ENCODE data around the gene RIT1. TPM values are rescaled to one million over a fixed set of nuclear protein-coding genes. Genes with fewer than 3 reads are reported as not detected.

The RIT1 gene, protein sequence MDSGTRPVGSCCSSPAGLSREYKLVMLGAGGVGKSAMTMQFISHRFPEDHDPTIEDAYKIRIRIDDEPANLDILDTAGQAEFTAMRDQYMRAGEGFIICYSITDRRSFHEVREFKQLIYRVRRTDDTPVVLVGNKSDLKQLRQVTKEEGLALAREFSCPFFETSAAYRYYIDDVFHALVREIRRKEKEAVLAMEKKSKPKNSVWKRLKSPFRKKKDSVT
- 128 TPM for total RNA-seq

DNA sequence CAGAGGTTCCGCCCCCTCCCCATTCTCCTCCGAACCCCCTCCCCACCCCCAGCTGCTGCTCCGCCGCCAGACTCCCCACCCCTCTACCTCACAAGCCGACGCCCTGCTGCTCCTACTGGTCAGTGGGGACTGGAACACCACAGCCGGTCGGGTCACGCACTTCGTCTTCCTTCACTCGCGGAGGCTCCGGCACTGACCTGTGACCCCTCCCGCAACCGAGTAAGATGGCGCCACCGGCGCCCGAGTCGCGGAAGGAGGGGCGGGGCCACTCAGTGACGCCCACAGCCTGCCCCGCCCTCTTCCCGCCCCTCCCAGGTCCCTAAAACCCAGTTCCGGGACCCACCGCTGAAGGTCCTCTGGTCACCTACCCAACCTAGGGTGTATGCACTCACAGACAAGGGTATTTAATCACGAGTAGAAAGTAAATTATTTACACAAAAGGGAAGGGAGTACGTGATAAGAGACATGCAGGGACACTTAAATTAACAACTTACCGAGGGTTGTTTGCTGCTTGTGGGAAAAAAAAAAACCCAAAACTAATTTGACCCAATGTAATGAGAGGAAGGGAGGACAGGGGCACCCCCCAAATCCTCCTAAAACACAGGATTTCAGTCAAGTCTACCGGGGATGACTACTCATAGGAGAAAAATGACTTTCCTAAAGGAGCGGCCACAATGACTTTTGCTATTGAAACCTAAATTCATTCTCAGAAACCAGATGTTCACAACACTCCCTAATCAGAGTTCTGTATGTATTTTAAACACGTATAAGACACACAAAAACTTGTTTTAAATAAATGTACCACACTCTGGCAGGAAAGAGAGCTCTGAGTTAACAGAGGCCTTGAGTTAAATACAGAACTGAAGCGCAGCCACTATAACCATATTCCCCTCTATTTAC, at the start of gene RIT1:
Gene RIT1 (minus strand): TSS at position 194 of the 900 bp plus-strand sequence. CDS start 588 bp downstream, outside the sequence.
- no peaks in the 10 kb centered on the region for H3K27me3 ChIP-seq (ENCODE audit: insufficient read depth, low read length)
- H3K4me3 ChIP-seq (ENCODE audit: low read length): peak within 1 kb of the TSS; percentile 88
- H3K4me1 ChIP-seq (ENCODE audit: insufficient read depth, low read length): peaks cover 25% of the 10 kb centered on the region
- no peaks in the 10 kb centered on the region for H3K9me3 ChIP-seq (ENCODE audit: low read depth, low read length)

DNA sequence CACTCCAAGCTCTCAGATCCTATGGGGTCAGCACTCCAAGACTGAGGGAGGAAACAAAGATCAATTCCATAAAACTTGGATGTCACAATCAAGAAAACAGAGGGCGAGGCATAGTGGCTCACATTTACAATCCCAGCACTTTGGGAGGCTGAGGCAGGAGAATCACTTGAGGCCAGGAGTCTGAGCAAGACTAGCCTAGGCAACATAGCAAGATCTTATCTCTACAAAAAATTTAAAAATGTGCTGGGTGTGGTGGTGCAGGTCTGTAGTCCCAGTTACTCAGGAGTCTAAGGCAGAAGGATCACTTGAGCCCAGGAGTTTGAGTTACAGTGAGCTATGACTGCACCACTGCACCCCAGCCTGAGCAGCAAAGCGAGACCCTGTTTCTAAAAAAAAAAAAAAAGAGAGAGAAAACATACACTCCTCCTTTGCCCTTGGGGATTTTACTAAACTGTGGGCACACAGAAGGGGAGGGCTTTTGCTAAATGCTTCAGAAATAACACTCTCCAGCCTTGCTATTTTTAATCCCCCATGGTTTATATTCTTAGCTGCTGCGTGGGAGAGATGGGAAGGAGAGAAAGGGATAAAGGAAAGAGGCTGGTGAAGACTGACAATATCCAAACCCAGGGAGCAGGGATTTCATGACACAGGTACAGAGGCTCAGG, 49.1 kb upstream of the RIT1 start:
- H3K4me1 ChIP-seq (ENCODE audit: insufficient read depth, low read length): peaks cover 47% of the 10 kb centered on the region
- H3K4me3 ChIP-seq (ENCODE audit: low read length): no peak overlapping the region
- no peaks in the 10 kb centered on the region for H3K27me3 ChIP-seq (ENCODE audit: insufficient read depth, low read length)
- H3K9me3 ChIP-seq (ENCODE audit: low read depth, low read length): no peaks in the 10 kb centered on the region

DNA sequence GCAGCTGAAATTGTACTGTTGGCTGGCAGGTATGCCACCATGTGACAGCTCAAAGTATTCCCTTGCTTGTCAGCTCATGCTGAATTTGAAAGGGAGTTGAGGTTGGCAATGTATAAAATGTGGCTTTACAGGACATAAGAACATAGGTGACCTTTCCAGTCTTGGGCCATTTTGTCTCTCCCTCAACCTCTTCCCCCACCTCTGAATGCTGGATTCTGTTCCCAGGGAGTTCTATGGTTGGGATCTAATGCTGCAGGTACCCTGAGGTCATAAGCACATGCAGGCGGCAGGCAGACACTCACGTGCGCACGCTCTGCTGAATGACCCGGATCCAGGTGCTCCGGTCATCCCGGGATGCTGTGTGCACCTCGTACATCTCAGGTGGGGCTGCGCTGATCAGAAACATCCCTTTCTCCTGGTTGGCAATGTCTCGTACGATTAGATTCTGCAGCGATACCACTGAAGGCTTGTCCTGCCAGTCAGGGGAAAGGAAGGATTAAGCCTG, 46.3 kb upstream of the RIT1 start:
- Histone ChIP-seq H3K9me3 (ENCODE audit: low read depth, low read length) (no peaks in the 10 kb centered on the region), H3K4me1 (ENCODE audit: insufficient read depth, low read length) (peaks cover 27% of the 10 kb centered on the region), H3K27me3 (ENCODE audit: insufficient read depth, low read length) (no peaks in the 10 kb centered on the region), H3K4me3 (ENCODE audit: low read length) (no peak overlapping the region)

DNA sequence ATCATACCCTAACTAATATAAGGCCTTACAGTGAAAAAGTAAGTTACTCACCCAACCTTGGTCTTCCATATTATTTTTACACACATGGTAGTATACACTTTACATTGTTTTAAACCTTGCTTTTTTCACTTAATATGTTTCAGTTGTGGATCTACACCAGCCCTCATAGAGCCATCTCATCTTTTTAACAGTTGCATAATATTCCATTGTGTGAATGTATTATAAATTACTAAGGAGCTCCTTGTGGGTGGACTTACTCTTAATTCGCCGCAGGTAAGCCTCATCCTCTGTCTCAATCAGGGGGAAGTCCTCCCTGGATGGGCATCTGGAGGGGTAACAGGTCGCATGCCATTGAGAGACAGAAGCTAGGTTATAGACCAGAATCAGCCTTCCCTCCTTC, 43.5 kb upstream of the RIT1 start:
- no peak overlapping the region for H3K4me3 ChIP-seq (ENCODE audit: low read length)
- H3K4me1 ChIP-seq (ENCODE audit: insufficient read depth, low read length): no peaks in the 10 kb centered on the region
- H3K9me3 ChIP-seq (ENCODE audit: low read depth, low read length): no peaks in the 10 kb centered on the region
- H3K27me3 ChIP-seq (ENCODE audit: insufficient read depth, low read length): no peaks in the 10 kb centered on the region

DNA sequence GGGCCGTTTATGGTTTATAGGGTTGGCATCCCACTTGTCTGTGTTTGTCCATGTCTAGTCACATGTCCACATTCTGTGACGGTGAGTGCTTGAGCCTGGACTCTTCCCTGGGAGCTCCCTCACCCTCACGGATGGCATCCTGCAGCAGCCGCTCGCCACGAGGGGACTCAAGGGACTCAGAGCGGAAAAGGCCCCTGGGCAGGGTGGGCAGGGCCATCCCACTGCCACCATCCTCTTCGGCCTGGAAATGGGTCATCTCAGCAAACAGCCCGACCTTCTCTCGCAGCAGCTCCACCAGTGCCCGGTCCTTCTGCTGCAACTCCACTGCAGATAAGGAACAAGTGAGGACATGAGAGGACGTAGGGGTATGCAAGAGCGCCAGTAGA, 41.3 kb upstream of the RIT1 start:
- H3K4me3 ChIP-seq (ENCODE audit: low read length): no peak overlapping the region
- H3K27me3 ChIP-seq (ENCODE audit: insufficient read depth, low read length): no peaks in the 10 kb centered on the region
- peaks cover 2% of the 10 kb centered on the region for H3K4me1 ChIP-seq (ENCODE audit: insufficient read depth, low read length)
- H3K9me3 ChIP-seq (ENCODE audit: low read depth, low read length): no peaks in the 10 kb centered on the region

DNA sequence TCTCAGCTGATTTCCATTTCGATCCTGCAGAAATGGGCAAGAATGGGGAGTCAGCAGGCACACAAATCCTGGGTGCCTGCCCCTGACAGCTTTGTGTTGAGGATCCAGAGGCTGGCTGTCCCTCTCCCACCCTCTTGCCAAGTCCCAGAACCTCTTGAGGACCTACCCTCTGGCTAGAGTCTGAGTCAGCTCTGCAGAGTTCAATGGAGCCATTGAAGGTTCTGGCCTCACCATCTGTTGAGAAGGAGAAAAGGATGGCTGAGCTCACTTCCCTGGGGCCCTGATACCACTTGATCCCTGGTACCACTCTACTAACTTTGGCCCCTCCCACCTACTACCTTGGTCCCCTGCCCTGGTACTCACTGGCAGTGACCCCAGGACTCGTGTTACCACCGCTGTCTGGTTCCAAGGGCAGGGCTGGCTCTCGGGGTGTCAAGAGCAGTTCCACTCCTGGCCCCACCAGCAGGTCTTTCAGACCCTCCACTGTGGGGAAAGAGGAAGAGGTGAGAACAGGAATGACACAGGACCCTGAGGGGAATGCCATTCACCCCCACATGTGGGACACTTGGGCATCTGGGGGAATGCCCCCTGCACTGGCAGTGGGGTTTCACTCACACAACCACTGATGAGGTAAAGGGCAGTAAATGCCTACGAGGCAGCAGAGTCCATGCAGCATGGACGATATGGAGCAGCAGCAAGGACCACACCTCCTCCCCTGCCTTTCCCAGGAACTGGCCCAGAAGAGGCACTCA, 40.8 kb upstream of the RIT1 start:
- no peak overlapping the region for H3K4me3 ChIP-seq (ENCODE audit: low read length)
- H3K9me3 ChIP-seq (ENCODE audit: low read depth, low read length): no peaks in the 10 kb centered on the region
- no peaks in the 10 kb centered on the region for H3K27me3 ChIP-seq (ENCODE audit: insufficient read depth, low read length)
- H3K4me1 ChIP-seq (ENCODE audit: insufficient read depth, low read length): peaks cover 8% of the 10 kb centered on the region

DNA sequence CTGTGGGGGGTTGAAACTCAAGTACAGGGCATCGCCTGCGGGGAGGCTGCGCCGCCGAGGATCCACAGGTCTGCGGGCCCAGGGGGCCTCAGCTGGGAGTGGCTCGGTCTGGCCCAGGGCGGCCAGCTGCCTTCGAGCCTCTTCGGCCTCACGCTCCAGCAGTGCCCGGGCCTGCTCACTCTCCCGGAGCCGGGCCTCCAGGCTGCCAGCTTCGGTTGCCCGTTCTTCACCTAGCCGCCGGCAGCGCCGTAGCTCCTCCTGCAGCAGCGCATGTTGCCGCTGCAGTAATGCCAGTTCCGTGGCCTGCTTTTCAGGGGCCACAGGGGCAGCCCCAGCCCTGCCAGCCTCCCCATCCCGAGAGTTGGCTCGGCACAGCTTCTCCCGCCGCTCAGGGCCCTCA, 39.7 kb upstream of the RIT1 start:
- no peaks in the 10 kb centered on the region for H3K27me3 ChIP-seq (ENCODE audit: insufficient read depth, low read length)
- H3K4me1 ChIP-seq (ENCODE audit: insufficient read depth, low read length): peaks cover 19% of the 10 kb centered on the region
- no peak overlapping the region for H3K4me3 ChIP-seq (ENCODE audit: low read length)
- no peaks in the 10 kb centered on the region for H3K9me3 ChIP-seq (ENCODE audit: low read depth, low read length)

DNA sequence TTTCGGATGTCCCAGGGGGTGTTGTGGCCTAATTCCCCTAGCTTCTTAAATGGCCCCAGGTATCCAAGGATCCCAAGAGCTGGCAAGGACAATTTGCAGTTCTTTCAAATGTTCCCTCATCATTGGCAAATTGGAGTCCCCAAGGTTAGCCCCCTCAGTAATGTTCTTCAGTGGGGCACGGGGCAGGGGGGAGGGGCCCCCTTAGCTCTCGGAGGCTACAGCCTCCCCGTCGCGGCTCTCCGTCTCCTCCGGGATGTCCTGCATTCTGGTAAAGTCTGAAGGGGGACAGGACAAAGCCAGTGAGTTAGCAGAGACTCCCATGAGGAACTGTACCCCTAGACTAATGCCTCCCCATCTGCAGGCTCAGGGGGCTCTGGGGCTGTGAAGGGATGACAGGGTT, 36.6 kb upstream of the RIT1 start:
- peaks cover 50% of the 10 kb centered on the region for H3K4me1 ChIP-seq (ENCODE audit: insufficient read depth, low read length)
- no peaks in the 10 kb centered on the region for H3K9me3 ChIP-seq (ENCODE audit: low read depth, low read length)
- no peak overlapping the region for H3K4me3 ChIP-seq (ENCODE audit: low read length)
- H3K27me3 ChIP-seq (ENCODE audit: insufficient read depth, low read length): no peaks in the 10 kb centered on the region

DNA sequence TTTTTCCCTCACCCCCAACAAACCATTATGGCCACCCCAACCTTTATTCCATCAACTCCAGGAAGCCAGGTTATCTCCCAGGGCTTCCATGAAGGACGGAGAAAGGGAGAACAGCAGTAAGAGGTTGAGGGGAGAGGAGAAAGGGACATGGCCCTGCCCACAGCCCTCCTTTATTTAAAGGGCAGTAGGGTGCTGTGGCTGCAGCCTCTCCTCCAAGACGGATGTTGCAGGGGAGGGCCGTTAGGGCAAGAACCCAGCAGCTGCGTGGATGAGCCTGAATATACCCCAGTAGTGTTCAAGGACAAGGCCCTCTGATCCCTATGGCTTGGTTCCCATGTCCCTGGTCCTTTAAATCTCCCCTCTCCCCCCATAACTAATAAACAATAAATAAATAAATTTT, 36.1 kb upstream of the RIT1 start:
- no peak overlapping the region for H3K4me3 ChIP-seq (ENCODE audit: low read length)
- no peaks in the 10 kb centered on the region for H3K27me3 ChIP-seq (ENCODE audit: insufficient read depth, low read length)
- H3K4me1 ChIP-seq (ENCODE audit: insufficient read depth, low read length): peaks cover 54% of the 10 kb centered on the region
- no peaks in the 10 kb centered on the region for H3K9me3 ChIP-seq (ENCODE audit: low read depth, low read length)

DNA sequence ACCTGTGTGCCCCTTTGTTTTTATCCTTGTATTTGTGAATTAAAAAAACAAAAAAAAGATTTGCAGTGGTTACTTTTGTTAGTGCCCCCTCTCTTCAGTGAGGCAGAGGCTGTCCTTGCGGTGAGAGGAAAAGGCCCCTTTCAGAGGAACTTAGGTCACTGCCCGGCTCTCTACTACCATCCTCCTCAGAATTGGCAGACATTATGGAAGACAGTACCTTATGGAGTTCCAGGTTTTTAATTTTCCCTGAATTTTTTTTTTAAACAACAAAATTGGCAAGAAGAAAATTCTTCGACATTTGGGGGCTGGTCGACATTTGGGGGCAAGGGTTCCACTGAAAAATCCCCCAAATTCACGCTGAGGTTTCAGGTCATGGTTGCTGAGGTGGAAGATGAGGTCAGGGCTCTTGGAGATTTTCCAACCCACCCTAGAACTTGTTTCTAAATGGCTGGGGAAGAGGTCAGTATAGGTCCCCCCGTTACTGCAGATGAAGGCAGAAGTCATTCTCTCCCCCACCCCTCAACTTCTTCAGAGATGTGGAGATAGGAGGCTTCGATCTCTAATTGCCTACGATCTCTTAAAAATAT, 35.6 kb upstream of the RIT1 start:
- no peaks in the 10 kb centered on the region for H3K9me3 ChIP-seq (ENCODE audit: low read depth, low read length)
- no peaks in the 10 kb centered on the region for H3K27me3 ChIP-seq (ENCODE audit: insufficient read depth, low read length)
- H3K4me1 ChIP-seq (ENCODE audit: insufficient read depth, low read length): peaks cover 60% of the 10 kb centered on the region
- H3K4me3 ChIP-seq (ENCODE audit: low read length): no peak overlapping the region

DNA sequence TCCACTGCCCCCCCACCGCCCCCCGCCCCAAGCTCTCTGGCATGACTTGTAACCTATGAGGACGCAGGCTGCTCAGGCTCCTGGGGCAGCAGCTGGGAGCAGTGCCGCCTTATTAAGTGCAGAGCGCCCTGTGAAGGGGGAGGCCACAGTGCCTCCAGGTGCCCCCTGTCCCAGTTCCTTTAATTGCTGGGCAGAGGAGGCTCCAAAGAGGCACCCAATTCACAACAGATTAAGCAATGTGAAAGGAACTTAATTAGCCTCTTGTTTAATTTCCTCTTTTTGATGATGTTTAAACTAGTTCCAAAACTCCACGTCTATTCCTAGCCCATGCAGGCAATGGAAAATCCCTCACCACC, 33.3 kb upstream of the RIT1 start:
- H3K9me3 ChIP-seq (ENCODE audit: low read depth, low read length): no peaks in the 10 kb centered on the region
- no peaks in the 10 kb centered on the region for H3K27me3 ChIP-seq (ENCODE audit: insufficient read depth, low read length)
- peaks cover 82% of the 10 kb centered on the region for H3K4me1 ChIP-seq (ENCODE audit: insufficient read depth, low read length)
- H3K4me3 ChIP-seq (ENCODE audit: low read length): no peak overlapping the region

DNA sequence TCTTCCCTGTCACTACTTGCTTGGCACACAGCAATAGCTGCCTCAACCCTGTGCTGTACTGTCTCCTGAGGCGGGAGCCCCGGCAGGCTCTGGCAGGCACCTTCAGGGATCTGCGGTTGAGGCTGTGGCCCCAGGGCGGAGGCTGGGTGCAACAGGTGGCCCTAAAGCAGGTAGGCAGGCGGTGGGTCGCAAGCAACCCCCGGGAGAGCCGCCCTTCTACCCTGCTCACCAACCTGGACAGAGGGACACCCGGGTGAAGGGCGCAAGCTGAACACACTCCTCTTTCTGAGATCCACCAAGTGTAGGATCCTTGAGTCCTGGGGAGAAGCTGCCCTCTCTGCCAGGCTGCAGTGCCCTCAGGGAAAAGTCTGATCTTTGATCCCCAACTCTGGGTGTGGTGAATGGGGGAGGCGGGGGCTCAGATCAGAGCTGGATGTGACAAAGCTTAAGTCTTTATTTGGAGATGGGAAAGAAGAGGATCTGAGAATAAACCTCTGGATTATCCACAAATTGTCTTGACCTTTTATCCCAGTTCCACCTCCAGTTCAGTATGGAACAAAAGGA, 31.5 kb upstream of the RIT1 start:
- Histone ChIP-seq H3K4me1 (ENCODE audit: insufficient read depth, low read length) (peaks cover 93% of the 10 kb centered on the region), H3K27me3 (ENCODE audit: insufficient read depth, low read length) (no peaks in the 10 kb centered on the region), H3K9me3 (ENCODE audit: low read depth, low read length) (no peaks in the 10 kb centered on the region), H3K4me3 (ENCODE audit: low read length) (no peak overlapping the region)

DNA sequence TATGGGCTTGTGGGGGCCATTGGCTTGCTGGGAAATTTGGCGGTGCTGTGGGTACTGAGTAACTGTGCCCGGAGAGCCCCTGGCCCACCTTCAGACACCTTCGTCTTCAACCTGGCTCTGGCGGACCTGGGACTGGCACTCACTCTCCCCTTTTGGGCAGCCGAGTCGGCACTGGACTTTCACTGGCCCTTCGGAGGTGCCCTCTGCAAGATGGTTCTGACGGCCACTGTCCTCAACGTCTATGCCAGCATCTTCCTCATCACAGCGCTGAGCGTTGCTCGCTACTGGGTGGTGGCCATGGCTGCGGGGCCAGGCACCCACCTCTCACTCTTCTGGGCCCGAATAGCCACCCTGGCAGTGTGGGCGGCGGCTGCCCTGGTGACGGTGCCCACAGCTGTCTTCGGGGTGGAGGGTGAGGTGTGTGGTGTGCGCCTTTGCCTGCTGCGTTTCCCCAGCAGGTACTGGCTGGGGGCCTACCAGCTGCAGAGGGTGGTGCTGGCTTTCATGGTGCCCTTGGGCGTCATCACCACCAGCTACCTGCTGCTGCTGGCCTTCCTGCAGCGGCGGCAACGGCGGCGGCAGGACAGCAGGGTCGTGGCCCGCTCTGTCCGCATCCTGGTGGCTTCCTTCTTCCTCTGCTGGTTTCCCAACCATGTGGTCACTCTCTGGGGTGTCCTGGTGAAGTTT, 30.8 kb upstream of the RIT1 start:
- no peaks in the 10 kb centered on the region for H3K9me3 ChIP-seq (ENCODE audit: low read depth, low read length)
- no peaks in the 10 kb centered on the region for H3K27me3 ChIP-seq (ENCODE audit: insufficient read depth, low read length)
- H3K4me1 ChIP-seq (ENCODE audit: insufficient read depth, low read length): peaks cover 86% of the 10 kb centered on the region
- H3K4me3 ChIP-seq (ENCODE audit: low read length): no peak overlapping the region
